Neuronal stem cell (in vitro differentiated cells): ENCODE data around the gene KLF12.

Experiments used
- DNase-seq: peaks from one replicate; pipeline ENCODE4 v3.0.0-alpha.2; 2013; ENCODE audit warnings: low spot score
- H2AFZ ChIP-seq: one replicate; pipeline ENCODE4 v1.6.1; 2013; ENCODE audit warnings: mild to moderate bottlenecking, low read length, inconsistent platforms
- H2AK5ac ChIP-seq: 2 replicates; pipeline ENCODE4 v1.6.1; 2013; ENCODE audit warnings: low read depth, mild to moderate bottlenecking, inconsistent platforms, low read length, moderate library complexity, mixed read lengths
- H2BK120ac ChIP-seq: 2 replicates; pipeline ENCODE4 v1.6.1; 2013; ENCODE audit warnings: low read depth, mild to moderate bottlenecking, inconsistent platforms, low read length, moderate library complexity, mixed read lengths
- H2BK12ac ChIP-seq: one replicate; pipeline ENCODE4 v1.6.1; 2013; ENCODE audit warnings: low read length, inconsistent platforms
- H2BK15ac ChIP-seq: 2 replicates; pipeline ENCODE4 v1.6.1; 2013; ENCODE audit warnings: mild to moderate bottlenecking, low read length, inconsistent platforms, mixed read lengths
- H2BK5ac ChIP-seq: one replicate; pipeline ENCODE4 v1.6.1; 2013; ENCODE audit warnings: inconsistent platforms, mild to moderate bottlenecking, low read length, moderate library complexity
- H3K14ac ChIP-seq: one replicate; pipeline ENCODE4 v1.6.1; 2013; ENCODE audit warnings: low read length, inconsistent platforms
- H3K18ac ChIP-seq: 2 replicates; pipeline ENCODE4 v1.6.1; 2013; ENCODE audit warnings: low read length, inconsistent platforms
- H3K23ac ChIP-seq: 2 replicates; pipeline ENCODE4 v1.6.1; 2013; ENCODE audit warnings: low read depth, mild to moderate bottlenecking, mixed read lengths, low read length, inconsistent platforms; ENCODE audit not compliant: poor library complexity
- H3K27ac ChIP-seq: replicated peaks from 3 replicates; pipeline ENCODE4 v1.5.1; 2013; ENCODE audit warnings: low read length, inconsistent platforms
- H3K27me3 ChIP-seq, 3 experiments: 2 replicates each; pipeline ENCODE4 v1.6.1; 2013; ENCODE audit warnings: low read length in 3 of 3, mild to moderate bottlenecking in 2 of 3, inconsistent platforms in 1 of 3, low read depth in 1 of 3, mixed read lengths in 1 of 3, moderate library complexity in 1 of 3; ENCODE audit not compliant: control insufficient read depth in 3 of 3, insufficient read depth in 3 of 3
- H3K36me3 ChIP-seq, 2 donors: replicated peaks in 1 of 2; 2 replicates each; pipeline ENCODE4 v1.6.1; 2013; ENCODE audit warnings: low read length in 2 of 2; ENCODE audit not compliant: control insufficient read depth in 2 of 2, insufficient read depth in 2 of 2
- H3K4ac ChIP-seq: 2 replicates; pipeline ENCODE4 v1.6.1; 2013; ENCODE audit warnings: inconsistent platforms, mild to moderate bottlenecking, low read length, moderate library complexity
- H3K4me1 ChIP-seq, 2 donors: 1 replicate in 1 of 2; 2 replicates in 1 of 2; pipeline ENCODE4 v1.6.1; 2013; ENCODE audit warnings: low read length in 2 of 2, low read depth in 1 of 2; ENCODE audit not compliant: control insufficient read depth in 2 of 2, insufficient read depth in 1 of 2
- H3K4me2 ChIP-seq: one replicate; pipeline ENCODE4 v1.6.1; 2013; ENCODE audit warnings: mild to moderate bottlenecking, low read length, inconsistent platforms; ENCODE audit not compliant: insufficient read depth, poor library complexity, severe bottlenecking
- H3K4me3 ChIP-seq, 2 donors: 2 replicates each; pipeline ENCODE4 v1.5.1; 2013; ENCODE audit warnings: low read length in 2 of 2, mild to moderate bottlenecking in 2 of 2, inconsistent platforms in 1 of 2, moderate library complexity in 1 of 2
- H3K79me1 ChIP-seq: one replicate; pipeline ENCODE4 v1.6.1; 2013; ENCODE audit warnings: low read depth, mild to moderate bottlenecking, inconsistent platforms, low read length, moderate library complexity
- H3K9ac ChIP-seq: one replicate; pipeline ENCODE4 v1.6.1; 2013; ENCODE audit warnings: mild to moderate bottlenecking, low read depth, low read length, inconsistent platforms; ENCODE audit not compliant: poor library complexity
- H3K9me3 ChIP-seq, 2 donors: replicated peaks in 1 of 2; 2 replicates each; pipeline versions ENCODE3 to v1.6.1; 2013; ENCODE audit warnings: low read length in 2 of 2, mild to moderate bottlenecking in 2 of 2, inconsistent platforms in 1 of 2, low read depth in 1 of 2, mixed read lengths in 1 of 2, moderate library complexity in 1 of 2; ENCODE audit not compliant: control insufficient read depth in 2 of 2, insufficient read depth in 1 of 2
- H4K8ac ChIP-seq: one replicate; pipeline ENCODE4 v1.6.1; 2013; ENCODE audit warnings: low read depth, mild to moderate bottlenecking, inconsistent platforms, low read length, moderate library complexity
- H4K91ac ChIP-seq: one replicate; pipeline ENCODE4 v1.6.1; 2013; ENCODE audit warnings: low read length, low read depth, mild to moderate bottlenecking, inconsistent platforms; ENCODE audit not compliant: poor library complexity
- WGBS, 2 donors: extraction: QIAGEN DNeasy Blood & Tissue Kit; methylation state at CpG; one replicate each; pipeline ENCODE4 v1.1.7; 2013; ENCODE audit warnings: missing lambda C conversion rate in 2 of 2, mixed read lengths in 1 of 2; ENCODE audit not compliant: insufficient read length in 2 of 2, insufficient replicate concordance in 1 of 2; ENCODE audit errors: extremely low coverage in 2 of 2; 5-methylcytosine and 5-hydroxymethylcytosine counted together

The KLF12 gene

DNA sequence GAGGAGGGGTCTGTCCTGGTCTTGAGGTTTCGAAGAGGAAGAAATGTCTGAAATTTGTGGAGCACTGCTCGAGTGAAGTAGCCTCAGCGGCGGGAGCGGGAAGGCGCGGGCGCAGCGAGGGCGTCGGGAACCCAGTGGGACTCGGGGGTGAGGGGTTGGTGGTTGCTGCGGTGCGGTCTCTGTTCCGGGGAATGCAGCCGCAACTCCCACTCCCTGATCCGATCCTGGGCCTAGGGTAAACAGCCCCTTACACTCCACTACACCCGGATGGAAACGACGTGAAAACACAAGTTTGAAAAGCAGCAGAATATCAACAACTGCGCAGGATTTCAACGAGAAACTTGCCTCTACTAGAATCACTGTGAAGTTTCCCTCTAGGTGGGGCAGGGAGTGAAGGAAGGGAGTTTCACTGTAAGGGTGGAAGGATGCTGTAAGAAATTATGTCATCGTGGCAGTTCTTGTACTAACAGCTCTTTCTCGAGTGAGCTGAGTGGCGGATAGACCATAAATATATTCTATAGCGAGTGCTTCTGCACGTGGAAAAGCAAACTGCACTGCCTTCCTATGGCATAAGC, 2.0 kb upstream of the KLF12 start:
- Histone ChIP-seq H3K14ac (peak overlapping the region; percentile 14), H2BK15ac (no peak overlapping the region), H2AK5ac (no peak overlapping the region), H3K4me3 (peak overlapping the region; percentile 83 to 91), H4K91ac (no peak overlapping the region), H4K8ac (no peak overlapping the region), H3K79me1 (no peaks in the 10 kb centered on the region), H3K27me3 (no peaks in the 10 kb centered on the region), H2BK5ac (peak overlapping the region; percentile 62), H3K4ac (no peak overlapping the region), H3K9ac (peak overlapping the region; percentile 79), H2BK12ac (no peak overlapping the region), H3K9me3 (no peaks in the 10 kb centered on the region), H3K27ac (peak overlapping the region; percentile 85), H3K23ac (no peak overlapping the region), H2BK120ac (peak overlapping the region; percentile 82), H3K36me3 (no peaks in the 10 kb centered on the region), H3K4me2 (peak overlapping the region; percentile 82), H2AFZ (peak overlapping the region; percentile 81), H3K18ac (peak overlapping the region; percentile 88), H3K4me1 (peaks cover 3 to 10% of the 10 kb centered on the region in 2 donors)
- WGBS, 2 donors = no CpG with 5 or more reads among the region's 27 CpGs
- DNase-seq = no peak

DNA sequence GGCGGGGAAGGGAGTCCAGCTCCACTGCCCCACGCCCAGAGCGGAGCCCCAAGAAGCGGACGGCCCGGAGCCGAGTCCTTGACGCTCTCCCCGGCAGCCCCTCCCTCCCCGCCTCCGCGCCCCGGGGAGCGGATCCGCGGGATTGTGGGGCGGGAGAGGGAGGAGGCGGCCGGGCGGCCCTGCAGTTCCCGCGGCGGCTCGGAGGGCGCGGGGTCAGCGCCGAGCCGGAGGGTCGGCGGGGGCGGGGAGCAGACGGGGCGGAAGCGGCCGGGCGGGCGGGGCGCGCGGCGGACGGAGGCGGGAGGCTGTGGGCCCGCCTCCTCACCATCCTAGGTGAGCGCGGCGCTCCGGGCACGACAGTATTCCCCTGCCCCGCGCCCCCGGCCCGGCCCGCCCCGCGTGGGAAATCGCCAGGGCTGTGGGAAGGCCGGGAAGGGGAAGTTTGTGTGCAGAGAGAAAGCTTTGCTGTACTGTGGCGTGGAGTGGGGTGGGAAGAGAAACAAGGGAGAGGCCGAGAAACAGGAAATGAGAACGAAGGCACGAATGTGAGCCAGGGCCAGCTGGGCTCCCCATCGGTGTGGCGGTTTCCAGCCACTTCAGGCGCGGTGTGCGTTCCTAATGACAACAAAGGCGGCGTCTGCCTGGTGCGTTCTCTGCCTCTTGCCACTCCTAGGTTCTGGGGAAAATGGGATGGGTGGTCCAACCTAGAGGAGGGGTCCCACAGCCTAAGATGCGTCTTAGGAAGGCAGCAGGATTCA, 1.3 kb upstream of the KLF12 start:
- H2AK5ac ChIP-seq = peak overlapping the region; percentile 63
- peak overlapping the region; percentile 81 for H2AFZ ChIP-seq
- H3K14ac ChIP-seq = peak overlapping the region; percentile 38
- peak overlapping the region; percentile 34 for H2BK12ac ChIP-seq
- H3K27me3 ChIP-seq = no peaks in the 10 kb centered on the region
- H3K18ac ChIP-seq = peak overlapping the region; percentile 99
- peak overlapping the region; percentile 98 for H2BK15ac ChIP-seq
- WGBS, 2 donors = no CpG with 5 or more reads among the region's 72 CpGs
- peak overlapping the region; percentile 58 for H3K4ac ChIP-seq
- H4K91ac ChIP-seq = no peak overlapping the region
- H3K23ac ChIP-seq = peak overlapping the region; percentile 65
- peak overlapping the region; percentile 95 for H3K27ac ChIP-seq
- peak overlapping the region; percentile 82 for H4K8ac ChIP-seq
- peak; percentile 78 for DNase-seq
- peaks cover 3 to 13% of the 10 kb centered on the region in 2 donors for H3K4me1 ChIP-seq
- peak overlapping the region; percentile 92 for H3K9ac ChIP-seq
- peak overlapping the region; percentile 93 for H2BK120ac ChIP-seq
- H3K79me1 ChIP-seq = no peaks in the 10 kb centered on the region
- peak overlapping the region; percentile 91 to 92 for H3K4me3 ChIP-seq
- peak overlapping the region; percentile 95 for H2BK5ac ChIP-seq
- H3K9me3 ChIP-seq = no peaks in the 10 kb centered on the region
- H3K4me2 ChIP-seq = peak overlapping the region; percentile 82
- no peaks in the 10 kb centered on the region for H3K36me3 ChIP-seq

DNA sequence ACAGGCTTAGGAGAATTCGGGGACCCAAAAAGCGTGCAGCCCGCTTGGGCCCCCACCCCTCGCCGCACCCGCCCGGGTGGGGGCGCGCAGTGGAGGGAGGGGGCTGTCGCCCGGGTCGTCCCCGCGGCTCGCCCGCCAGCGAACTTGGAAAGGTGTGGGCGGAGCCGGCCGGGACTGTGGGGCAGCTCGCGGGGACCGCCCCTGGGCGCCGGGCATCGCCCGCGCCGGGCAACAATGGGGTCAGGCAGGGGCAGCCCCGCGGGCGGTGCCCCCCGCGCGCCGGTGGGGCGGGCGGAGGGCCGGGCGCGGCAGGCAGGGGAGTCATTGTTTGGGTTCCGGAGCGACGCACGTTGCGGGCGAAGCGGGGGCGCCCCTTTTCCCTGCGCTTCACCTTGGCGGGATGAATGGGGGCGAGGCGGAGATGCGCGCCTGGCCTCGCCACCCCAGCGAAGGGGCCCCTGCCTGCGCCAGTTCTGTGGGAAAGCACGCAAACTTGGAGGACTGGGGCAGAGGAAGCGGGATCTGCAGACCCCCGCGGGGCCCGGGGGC, 647 bp upstream of the KLF12 start:
- peak overlapping the region; percentile 63 for H2AK5ac ChIP-seq
- H3K4ac ChIP-seq = peak overlapping the region; percentile 53
- H3K27ac ChIP-seq = peak overlapping the region; percentile 95
- peak overlapping the region; percentile 65 for H3K23ac ChIP-seq
- peak overlapping the region; percentile 95 for H2BK5ac ChIP-seq
- peak overlapping the region; percentile 93 for H2BK120ac ChIP-seq
- H2BK15ac ChIP-seq = peak overlapping the region; percentile 98
- no peaks in the 10 kb centered on the region for H3K9me3 ChIP-seq
- peak overlapping the region; percentile 99 for H3K18ac ChIP-seq
- no peak for DNase-seq
- H3K9ac ChIP-seq = peak overlapping the region; percentile 92
- peak overlapping the region; percentile 81 for H2AFZ ChIP-seq
- H3K4me1 ChIP-seq = peaks cover 3 to 13% of the 10 kb centered on the region in 2 donors
- peak overlapping the region; percentile 38 for H3K14ac ChIP-seq
- peak overlapping the region; percentile 82 for H4K8ac ChIP-seq
- no CpG with 5 or more reads among the region's 63 CpGs for WGBS, 2 donors
- no peaks in the 10 kb centered on the region for H3K27me3 ChIP-seq
- H2BK12ac ChIP-seq = peak overlapping the region; percentile 90
- H3K4me2 ChIP-seq = peak overlapping the region; percentile 82
- H3K4me3 ChIP-seq = peak overlapping the region; percentile 91 to 92
- no peaks in the 10 kb centered on the region for H3K79me1 ChIP-seq
- H4K91ac ChIP-seq = no peak overlapping the region
- H3K36me3 ChIP-seq = no peaks in the 10 kb centered on the region

DNA sequence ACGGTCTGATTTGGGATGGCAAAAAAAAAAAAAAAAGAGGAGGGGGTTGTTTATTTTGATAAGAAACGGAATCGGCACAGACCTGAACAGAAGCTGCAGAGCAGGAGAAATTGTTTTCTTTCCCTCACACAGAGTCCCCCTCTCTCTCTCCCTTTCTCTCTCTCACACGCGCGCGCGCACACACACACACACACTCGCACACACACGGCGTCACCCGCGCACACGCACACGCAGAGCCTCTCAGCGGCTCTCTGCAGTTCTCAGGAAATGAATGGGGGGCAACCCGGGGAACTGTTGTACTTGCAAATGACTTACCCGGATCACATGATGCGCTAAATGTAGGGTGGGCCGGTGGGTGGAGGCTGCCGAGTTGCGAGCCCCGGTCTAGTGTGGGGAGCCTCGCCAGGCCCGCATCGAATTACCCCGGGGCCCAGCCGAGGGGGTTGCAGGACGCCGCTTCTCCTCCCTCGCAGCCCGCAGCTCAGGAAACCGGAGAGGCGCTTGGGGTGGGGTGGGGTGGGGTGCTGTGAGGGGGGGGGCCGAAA, 475 bp downstream of the KLF12 start:
- WGBS, 2 donors = no CpG with 5 or more reads among the region's 35 CpGs

More for the DNA sequence above, 475 bp downstream of the KLF12 start:
- Histone ChIP-seq H3K4me1 (peaks cover 3 to 18% of the 10 kb centered on the region in 2 donors), H3K14ac (no peak overlapping the region), H3K4me2 (peak overlapping the region; percentile 91), H3K36me3 (no peaks in the 10 kb centered on the region), H3K27ac (peak overlapping the region; percentile 77), H4K8ac (no peak overlapping the region), H3K23ac (no peak overlapping the region), H2AK5ac (no peak overlapping the region), H2BK5ac (no peak overlapping the region), H3K27me3 (no peaks in the 10 kb centered on the region), H3K9me3 (no peaks in the 10 kb centered on the region), H3K4me3 (peak overlapping the region; percentile 80 to 91), H2BK120ac (no peak overlapping the region), H3K9ac (peak overlapping the region; percentile 70), H2BK15ac (no peak overlapping the region), H3K79me1 (no peaks in the 10 kb centered on the region), H3K4ac (no peak overlapping the region), H2BK12ac (peak overlapping the region; percentile 58), H3K18ac (peak overlapping the region; percentile 89), H4K91ac (no peak overlapping the region), H2AFZ (peak overlapping the region; percentile 71)
- peak; percentile 79 for DNase-seq
